ENCODE results near the gene VPS9D1. TPM values are rescaled to one million over a fixed set of nuclear protein-coding genes. Genes with fewer than 3 reads are reported as not detected.

The VPS9D1 gene, protein sequence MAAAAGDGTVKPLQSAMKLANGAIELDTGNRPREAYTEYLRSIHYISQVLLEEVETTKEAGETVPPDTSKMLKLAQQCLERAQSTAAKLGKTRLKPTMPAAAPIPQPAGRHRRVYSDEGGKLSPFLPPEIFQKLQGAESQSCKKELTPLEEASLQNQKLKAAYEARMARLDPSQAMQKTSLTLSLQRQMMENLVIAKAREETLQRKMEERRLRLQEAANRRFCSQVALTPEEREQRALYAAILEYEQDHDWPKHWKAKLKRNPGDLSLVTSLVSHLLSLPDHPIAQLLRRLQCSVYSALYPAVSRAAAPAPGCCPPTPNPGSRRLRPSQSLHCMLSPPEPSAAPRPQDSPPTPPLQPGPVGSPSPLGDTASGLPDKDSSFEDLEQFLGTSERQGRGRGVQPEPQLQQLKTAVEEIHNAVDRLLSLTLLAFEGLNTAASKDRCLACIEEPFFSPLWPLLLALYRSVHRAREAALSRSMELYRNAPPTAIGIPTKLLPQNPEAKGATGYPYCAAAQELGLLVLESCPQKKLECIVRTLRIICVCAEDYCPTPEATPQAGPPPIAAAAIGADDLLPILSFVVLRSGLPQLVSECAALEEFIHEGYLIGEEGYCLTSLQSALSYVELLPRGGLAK
- 1.8 and 2.1 TPM in 2 replicates for total RNA-seq (2014; rRNA removed; shearing (Covaris generic))
- 2.0 and 2.2 TPM in 2 replicates for polyA plus RNA-seq (2016; fragmentation: Nextera tagmentation; extraction: Ambion mirVana)
- long read RNA-seq = 0 reads

GRCh38 chr16:89720813-89721545, at the start of gene VPS9D1, which contains the start of gene ZNF276:
Gene VPS9D1, minus strand, starts transcription at chr16:89720898. Its CDS starts 37 bp downstream, at chr16:89720861.
Gene ZNF276, plus strand, starts transcription at chr16:89721537. Its CDS starts 104 bp downstream, at chr16:89721641.
- H3K27ac Mint-ChIP-seq = peak within 1 kb of the TSS; percentile 83
- peaks cover 9% of the 10 kb centered on the region; the same call in 1 of the 2 replicates for H4K20me1 ChIP-seq (replicated peaks; ENCODE audit: insufficient read depth)
- 0 out of 4 replicates have a peak, but pooled peaks of 1 of the 2 experiments have one; percentile 1 for TF ChIP-seq CTCF (conservative IDR thresholded peaks at IDR 0.05; ENCODE audit: low read depth in 2 of 2)
- TF ChIP-seq POLR2AphosphoS5 (IDR thresholded peaks at IDR 0.05; ENCODE audit: low read depth) = peak; percentile 52
- TF ChIP-seq NANOG (IDR thresholded peaks at IDR 0.05; ENCODE audit: borderline replicate concordance) = no peak
- no peak for TF ChIP-seq EZH2phosphoT487 (IDR thresholded peaks at IDR 0.05; ENCODE audit: unreplicated experiment)
- no peak for TF ChIP-seq REST (IDR thresholded peaks at IDR 0.05; ENCODE audit: unreplicated experiment)
- TF ChIP-seq ZNF114 (CRISPR knock-in tag; IDR thresholded peaks at IDR 0.05) = peak; percentile 49; the same call in 1 of the 2 replicates
- no peak for TF ChIP-seq JUNB (IDR thresholded peaks at IDR 0.05; ENCODE audit: unreplicated experiment)
- no peak for TF ChIP-seq ZNF462 (CRISPR knock-in tag; IDR thresholded peaks at IDR 0.05)
- TF ChIP-seq EZH2 (IDR thresholded peaks at IDR 0.05; ENCODE audit: low read depth, unreplicated experiment) = no peak
- peak; percentile 13; the same call in 1 of the 2 replicates for TF ChIP-seq ZNF331 (CRISPR knock-in tag; IDR thresholded peaks at IDR 0.05; ENCODE audit: low read depth)
- no peak for TF ChIP-seq STAT1 (IDR thresholded peaks at IDR 0.05; ENCODE audit: unreplicated experiment)
- peak; percentile 79 for TF ChIP-seq CREB1 (CRISPR knock-in tag; IDR thresholded peaks at IDR 0.05; ENCODE audit: low read depth)

More at GRCh38 chr16:89720813-89721545, at the start of gene VPS9D1, which contains the start of gene ZNF276:
- peaks cover 13% of the 10 kb centered on the region for H3K4me1 ChIP-seq (ENCODE audit: insufficient read depth)
- H2AFZ ChIP-seq = peak within 1 kb of the TSS; percentile 81; the same call in 1 of the 2 replicates
- H3F3A ChIP-seq (replicated peaks; ENCODE audit: low read depth) = peaks cover 35% of the 10 kb centered on the region
- H3K4me3 ChIP-seq = peak within 1 kb of the TSS; percentile 77
- Mint-ChIP-seq H3K9me3 (no peaks in the 10 kb centered on the region; the same call in 2 of the 3 replicates), H3K4me3 (peak within 1 kb of the TSS; percentile 82), H3K27me3 (ENCODE audit: insufficient read depth, low read depth, poor library complexity) (peaks cover 52% of the 10 kb centered on the region), H3K36me3 (ENCODE audit: low read depth) (peaks cover 32% of the 10 kb centered on the region), H3K4me1 (peaks cover 18% of the 10 kb centered on the region)
- H3K79me2 ChIP-seq (replicated peaks; ENCODE audit: insufficient read depth) = no peaks in the 10 kb centered on the region
- H3K27ac ChIP-seq (ENCODE audit: low read depth) = no peak within 1 kb of the TSS
- DNase-seq (ENCODE audit: low spot score) (peak; percentile 90), ATAC-seq (peak; percentile 61)
- peaks cover 70% of the 10 kb centered on the region for H3K27me3 ChIP-seq (ENCODE audit: insufficient read depth)
- H3K9me2 ChIP-seq (ENCODE audit: insufficient read depth) = no peaks in the 10 kb centered on the region
- H3K4me2 ChIP-seq = peak within 1 kb of the TSS; percentile 93
- H3K36me3 ChIP-seq (ENCODE audit: insufficient read depth) = 0 out of 2 replicates have a peak, but pooled peaks cover 4% of the 10 kb centered on the region

Measured in GM23338 (cell line).